Dendritic cell treated with granulocyte-macrophage colony-stimulating factor and Interleukin-4, amounts not matched to agents 40 ng/mL and 50 ng/mL, for 4 days (primary cell): Measurements from ENCODE around the gene ATP2B2.

Source experiments
- H3K27ac Mint-ChIP-seq: one replicate; pipeline ENCODE4 v1.8.0; 2022; ENCODE audit warnings: mild to moderate bottlenecking, mixed read lengths
- H3K27me3 Mint-ChIP-seq: one replicate; pipeline ENCODE4 v1.8.0; 2022; ENCODE audit warnings: mild to moderate bottlenecking, mixed read lengths
- H3K36me3 Mint-ChIP-seq: one replicate; pipeline ENCODE4 v1.8.0; 2022; ENCODE audit warnings: low read depth, mixed read lengths
- H3K4me1 Mint-ChIP-seq: one replicate; pipeline ENCODE4 v1.8.0; 2022; ENCODE audit warnings: low read depth, mixed read lengths
- H3K4me3 Mint-ChIP-seq: one replicate; pipeline ENCODE4 v1.8.0; 2022; ENCODE audit warnings: mild to moderate bottlenecking, moderate library complexity, mixed read lengths
- H3K9me3 Mint-ChIP-seq: one replicate; pipeline ENCODE4 v1.8.0; 2022; ENCODE audit warnings: mixed read lengths
- intact Hi-C: fragments of 100-400 bp; cut with micrococcal nuclease; formaldehyde crosslinking; loops from one replicate; pipeline ENCODE4 v1.15.0; 2022

The ATP2B2 gene

GRCh38 chr3:10426346-10427220, 78.8 kb downstream of the ATP2B2 start:
- Mint-ChIP-seq H3K9me3 (no peaks in the 10 kb centered on the region), H3K4me3 (no peak overlapping the region), H3K4me1 (no peaks in the 10 kb centered on the region), H3K27me3 (peaks cover 19% of the 10 kb centered on the region), H3K36me3 (no peaks in the 10 kb centered on the region), H3K27ac (no peak overlapping the region)
- intact Hi-C loops: no loop called here

- Mint-ChIP-seq H3K4me1 (peaks cover 5% of the 10 kb centered on the region), H3K36me3 (no peaks in the 10 kb centered on the region), H3K27me3 (peaks cover 11% of the 10 kb centered on the region), H3K4me3 (no peak overlapping the region), H3K9me3 (no peaks in the 10 kb centered on the region), H3K27ac (no peak overlapping the region)
- intact Hi-C loops: no loop called here
Observed at GRCh38 chr3:10423171-10423882, 82.1 kb downstream of the ATP2B2 start.

- Mint-ChIP-seq H3K27me3 (peaks cover 19% of the 10 kb centered on the region), H3K36me3 (no peaks in the 10 kb centered on the region), H3K27ac (no peak overlapping the region), H3K4me3 (no peak overlapping the region), H3K4me1 (peaks cover 5% of the 10 kb centered on the region), H3K9me3 (no peaks in the 10 kb centered on the region)
- intact Hi-C loops: no loop called here
Observed at GRCh38 chr3:10421996-10422395, 83.4 kb downstream of the ATP2B2 start.

- H3K4me1 Mint-ChIP-seq: peaks cover 5% of the 10 kb centered on the region
- peaks cover 26% of the 10 kb centered on the region for H3K27me3 Mint-ChIP-seq
- H3K27ac Mint-ChIP-seq: no peak overlapping the region
- no peaks in the 10 kb centered on the region for H3K36me3 Mint-ChIP-seq
- intact Hi-C loops: no loop called here
- H3K9me3 Mint-ChIP-seq: no peaks in the 10 kb centered on the region
- no peak overlapping the region for H3K4me3 Mint-ChIP-seq
Observed at GRCh38 chr3:10420745-10421475, 84.5 kb downstream of the ATP2B2 start.

- no peak overlapping the region for H3K27ac Mint-ChIP-seq
- peaks cover 5% of the 10 kb centered on the region for H3K4me1 Mint-ChIP-seq
- no peak overlapping the region for H3K4me3 Mint-ChIP-seq
- no peaks in the 10 kb centered on the region for H3K9me3 Mint-ChIP-seq
- H3K27me3 Mint-ChIP-seq: peaks cover 29% of the 10 kb centered on the region
- intact Hi-C loops: no loop called here
- no peaks in the 10 kb centered on the region for H3K36me3 Mint-ChIP-seq
Observed at GRCh38 chr3:10419637-10420232, 85.7 kb downstream of the ATP2B2 start.

- no peaks in the 10 kb centered on the region for H3K9me3 Mint-ChIP-seq
- peaks cover 34% of the 10 kb centered on the region for H3K27me3 Mint-ChIP-seq
- H3K4me3 Mint-ChIP-seq: no peak overlapping the region
- H3K27ac Mint-ChIP-seq: no peak overlapping the region
- peaks cover 5% of the 10 kb centered on the region for H3K4me1 Mint-ChIP-seq
- H3K36me3 Mint-ChIP-seq: no peaks in the 10 kb centered on the region
- intact Hi-C loops: loop anchor here (2.0 kb wide), 1 partner anchor 321 kb away; no protein-coding TSS in a partner anchor
Observed at GRCh38 chr3:10417847-10418246, 87.5 kb downstream of the ATP2B2 start.

- no peaks in the 10 kb centered on the region for H3K9me3 Mint-ChIP-seq
- no peak overlapping the region for H3K27ac Mint-ChIP-seq
- H3K36me3 Mint-ChIP-seq: no peaks in the 10 kb centered on the region
- H3K4me1 Mint-ChIP-seq: peaks cover 5% of the 10 kb centered on the region
- peaks cover 34% of the 10 kb centered on the region for H3K27me3 Mint-ChIP-seq
- intact Hi-C loops: loop anchor here (2.0 kb wide), 1 partner anchor 322 kb away; no protein-coding TSS in a partner anchor
- H3K4me3 Mint-ChIP-seq: no peak overlapping the region
Observed at GRCh38 chr3:10416730-10417300, 88.6 kb downstream of the ATP2B2 start.

- Mint-ChIP-seq H3K9me3 (no peaks in the 10 kb centered on the region), H3K27me3 (peaks cover 35% of the 10 kb centered on the region), H3K36me3 (no peaks in the 10 kb centered on the region), H3K4me3 (no peak overlapping the region), H3K27ac (no peak overlapping the region), H3K4me1 (no peaks in the 10 kb centered on the region)
- intact Hi-C loops: no loop called here
Observed at GRCh38 chr3:10413041-10413440, 92.3 kb downstream of the ATP2B2 start.

GRCh38 chr3:10411598-10412332, 93.6 kb downstream of the ATP2B2 start:
- no peak overlapping the region for H3K4me3 Mint-ChIP-seq
- peak overlapping the region; percentile 18 for H3K27ac Mint-ChIP-seq
- peaks cover 26% of the 10 kb centered on the region for H3K27me3 Mint-ChIP-seq
- H3K9me3 Mint-ChIP-seq: no peaks in the 10 kb centered on the region
- H3K36me3 Mint-ChIP-seq: no peaks in the 10 kb centered on the region
- intact Hi-C loops: no loop called here
- no peaks in the 10 kb centered on the region for H3K4me1 Mint-ChIP-seq

GRCh38 chr3:10410383-10411002, 94.9 kb downstream of the ATP2B2 start:
- H3K27me3 Mint-ChIP-seq: peaks cover 20% of the 10 kb centered on the region
- no peaks in the 10 kb centered on the region for H3K36me3 Mint-ChIP-seq
- no peak overlapping the region for H3K27ac Mint-ChIP-seq
- H3K4me1 Mint-ChIP-seq: no peaks in the 10 kb centered on the region
- H3K4me3 Mint-ChIP-seq: no peak overlapping the region
- intact Hi-C loops: no loop called here
- no peaks in the 10 kb centered on the region for H3K9me3 Mint-ChIP-seq

GRCh38 chr3:10408680-10409079, 96.7 kb downstream of the ATP2B2 start:
- intact Hi-C loops: no loop called here
- no peak overlapping the region for H3K27ac Mint-ChIP-seq
- H3K27me3 Mint-ChIP-seq: peaks cover 9% of the 10 kb centered on the region
- H3K4me1 Mint-ChIP-seq: no peaks in the 10 kb centered on the region
- no peak overlapping the region for H3K4me3 Mint-ChIP-seq
- H3K36me3 Mint-ChIP-seq: no peaks in the 10 kb centered on the region
- no peaks in the 10 kb centered on the region for H3K9me3 Mint-ChIP-seq

GRCh38 chr3:10407361-10407760, 98.0 kb downstream of the ATP2B2 start:
- Mint-ChIP-seq H3K9me3 (no peaks in the 10 kb centered on the region), H3K4me3 (no peak overlapping the region), H3K4me1 (no peaks in the 10 kb centered on the region), H3K36me3 (no peaks in the 10 kb centered on the region), H3K27me3 (peaks cover 6% of the 10 kb centered on the region), H3K27ac (no peak overlapping the region)
- intact Hi-C loops: no loop called here
